SKM-1 treated with dmso at 0.1 percent for 144 hours (cell line): ENCODE results near the gene ACTC1.
"Not testable (repeated sequence)": the region's sequence is repeated elsewhere in the genome, so short reads cannot be mapped to it uniquely, and the experiment has no call there.

Experiments used
- DNase-seq: peaks from one replicate; lab custom pipeline; 2025; ENCODE audit not compliant: unreplicated experiment; lab: John Stamatoyannopoulos, UW

Gene ACTC1

GRCh38 chr15:34795267-34796081 is at the start of gene ACTC1:
ACTC1 (minus strand) TSS chr15:34795549; CDS start chr15:34794808, 741 bp downstream.
- no peak for DNase-seq

- no peak for DNase-seq
These were observed 45.9 kb upstream of the ACTC1 start for GRCh38 chr15:34841262-34841725.

- DNase-seq = no peak
These were observed 42.9 kb upstream of the ACTC1 start for GRCh38 chr15:34838282-34838681.

GRCh38 chr15:34837246-34838016 is 42.1 kb upstream of the ACTC1 start:
- DNase-seq = no peak

- no peak for DNase-seq
These were observed 33.0 kb upstream of the ACTC1 start for GRCh38 chr15:34828145-34828911.

- DNase-seq = no peak
These were observed 26.5 kb upstream of the ACTC1 start for GRCh38 chr15:34821831-34822230.

- DNase-seq = no peak
These were observed 24.8 kb upstream of the ACTC1 start for GRCh38 chr15:34820110-34820509.

- no peak for DNase-seq
These were observed 23.2 kb upstream of the ACTC1 start for GRCh38 chr15:34818526-34818925.

- DNase-seq = no peak
These were observed 20.5 kb upstream of the ACTC1 start for GRCh38 chr15:34815836-34816235.

- no peak for DNase-seq
These were observed 18.3 kb upstream of the ACTC1 start for GRCh38 chr15:34813446-34814190.

- not testable (repeated sequence) for DNase-seq
These were observed 17.6 kb upstream of the ACTC1 start for GRCh38 chr15:34812868-34813365.

- no peak for DNase-seq
These were observed 17.0 kb upstream of the ACTC1 start for GRCh38 chr15:34812369-34812768.

GRCh38 chr15:34810443-34811129 is 15.2 kb upstream of the ACTC1 start:
- no peak for DNase-seq

- no peak for DNase-seq
These were observed 13.8 kb upstream of the ACTC1 start for GRCh38 chr15:34809186-34809585.

- no peak for DNase-seq
These were observed 12.7 kb upstream of the ACTC1 start for GRCh38 chr15:34808016-34808415.

GRCh38 chr15:34807241-34807640 is 11.9 kb upstream of the ACTC1 start:
- DNase-seq = not testable (repeated sequence)

GRCh38 chr15:34804776-34805175 is 9.4 kb upstream of the ACTC1 start:
- no peak for DNase-seq

GRCh38 chr15:34804113-34804512 is 8.8 kb upstream of the ACTC1 start:
- DNase-seq = no peak

- no peak for DNase-seq
These were observed 7.7 kb upstream of the ACTC1 start for GRCh38 chr15:34802803-34803750.
